GM23338 (cell line): ENCODE results near the gene SOWAHC. TPM values are rescaled to one million over a fixed set of nuclear protein-coding genes. Genes with fewer than 3 reads are reported as not detected.

Source experiments
- ATAC-seq: fragments of 200-7000 bp; cut with Tn5 transposase; 3 replicates; pipeline ENCODE4 v1.9.1; 2020
- DNase-seq: peaks from one replicate; pipeline ENCODE4 v3.0.0-alpha.2; 2015; ENCODE audit warnings: low spot score
- H2AFZ ChIP-seq: fragments of 200-600 bp; sonication (generic); 2 replicates; pipeline ENCODE4 v1.8.0; 2016; ENCODE audit warnings: antibody characterized with exemption, mild to moderate bottlenecking, moderate library complexity
- H3F3A ChIP-seq: fragments of 200-600 bp; sonication (generic); replicated peaks from 2 replicates; pipeline ENCODE4 v1.8.0; 2017; ENCODE audit warnings: antibody characterized with exemption, mixed run types, low read depth
- H3K27ac ChIP-seq: fragments of 200-600 bp; sonication (generic); 2 replicates; pipeline ENCODE4 v1.6.1; 2016; ENCODE audit warnings: low read depth
- H3K27me3 ChIP-seq: fragments of 200-600 bp; sonication (generic); 2 replicates; pipeline ENCODE4 v1.8.0; 2016; ENCODE audit warnings: mild to moderate bottlenecking, mixed run types, moderate library complexity; ENCODE audit not compliant: insufficient read depth
- H3K36me3 ChIP-seq: fragments of 200-600 bp; sonication (generic); 2 replicates; pipeline ENCODE4 v1.8.0; 2016; ENCODE audit warnings: mild to moderate bottlenecking; ENCODE audit not compliant: insufficient read depth
- H3K4me1 ChIP-seq: fragments of 200-600 bp; sonication (generic); 2 replicates; pipeline ENCODE4 v1.8.0; 2016; ENCODE audit warnings: mild to moderate bottlenecking, moderate library complexity; ENCODE audit not compliant: insufficient read depth
- H3K4me2 ChIP-seq: fragments of 200-600 bp; sonication (generic); 2 replicates; pipeline ENCODE4 v1.7.1; 2017; ENCODE audit warnings: mixed run types
- H3K4me3 ChIP-seq: fragments of 200-600 bp; sonication (generic); 2 replicates; pipeline ENCODE4 v1.6.1; 2016; ENCODE audit warnings: mixed run types
- H3K79me2 ChIP-seq: fragments of 200-600 bp; sonication (generic); replicated peaks from 2 replicates; pipeline ENCODE4 v1.8.0; 2017; ENCODE audit warnings: mild to moderate bottlenecking; ENCODE audit not compliant: insufficient read depth
- H3K9me2 ChIP-seq: fragments of 200-600 bp; sonication (generic); 2 replicates; pipeline ENCODE4 v1.8.0; 2017; ENCODE audit not compliant: insufficient read depth
- H4K20me1 ChIP-seq: fragments of 200-600 bp; sonication (generic); replicated peaks from 2 replicates; pipeline ENCODE4 v1.8.0; 2017; ENCODE audit warnings: mild to moderate bottlenecking; ENCODE audit not compliant: insufficient read depth
- H3K27ac Mint-ChIP-seq: 2 replicates; pipeline ENCODE4 v1.8.0; 2020; ENCODE audit warnings: inconsistent platforms, mild to moderate bottlenecking, moderate library complexity, mixed read lengths
- H3K27me3 Mint-ChIP-seq: 3 replicates; pipeline ENCODE4 v1.8.0; 2022; ENCODE audit warnings: low read depth, mild to moderate bottlenecking, moderate library complexity, mixed read lengths, inconsistent platforms; ENCODE audit not compliant: insufficient read depth, poor library complexity
- H3K36me3 Mint-ChIP-seq: 3 replicates; pipeline ENCODE4 v1.8.0; 2021; ENCODE audit warnings: low read depth, mild to moderate bottlenecking, inconsistent platforms, moderate library complexity, mixed read lengths
- H3K4me1 Mint-ChIP-seq: 3 replicates; pipeline ENCODE4 v1.8.0; 2020; ENCODE audit warnings: mild to moderate bottlenecking, inconsistent platforms, mixed read lengths
- H3K4me3 Mint-ChIP-seq: 3 replicates; pipeline ENCODE4 v1.8.0; 2021; ENCODE audit warnings: moderate library complexity, mild to moderate bottlenecking, inconsistent platforms, mixed read lengths
- H3K9me3 Mint-ChIP-seq: 3 replicates; pipeline ENCODE4 v1.8.0; 2020; ENCODE audit warnings: moderate library complexity, mild to moderate bottlenecking, inconsistent platforms, mixed read lengths
- EZH2 ChIP-seq: fragments of 200-600 bp; sonication (generic); IDR thresholded peaks from one replicate; pipeline ENCODE4 v1.8.0; 2017; ENCODE audit warnings: antibody characterized with exemption, mild to moderate bottlenecking, low read depth; ENCODE audit not compliant: unreplicated experiment
- EZH2phosphoT487 ChIP-seq: fragments of 200-600 bp; sonication (generic); IDR thresholded peaks from one replicate; pipeline ENCODE4 v1.8.1; 2018; ENCODE audit warnings: antibody characterized with exemption; ENCODE audit not compliant: unreplicated experiment
- JUNB ChIP-seq: IDR thresholded peaks from one replicate; pipeline ENCODE4 v1.6.1; 2016; ENCODE audit warnings: antibody characterized with exemption; ENCODE audit not compliant: unreplicated experiment
- NANOG ChIP-seq: IDR thresholded peaks from 2 replicates; pipeline ENCODE4 v1.6.1; 2016; ENCODE audit warnings: antibody characterized with exemption, borderline replicate concordance
- POLR2AphosphoS5 ChIP-seq: IDR thresholded peaks from 2 replicates; pipeline ENCODE4 v1.6.1; 2016; ENCODE audit warnings: antibody characterized with exemption, low read depth
- STAT1 ChIP-seq: IDR thresholded peaks from one replicate; pipeline ENCODE4 v1.6.1; 2016; ENCODE audit warnings: antibody characterized with exemption; ENCODE audit not compliant: unreplicated experiment
- ZNF114 ChIP-seq: fragments of 250-450 bp; sonication (Bioruptor Pico); IDR thresholded peaks from 2 replicates; pipeline ENCODE4 v1.5.0; 2020; ENCODE audit warnings: mild to moderate bottlenecking, moderate library complexity
- ZNF331 ChIP-seq: fragments of 250-450 bp; sonication (Bioruptor Pico); IDR thresholded peaks from 2 replicates; pipeline ENCODE4 v1.5.0; 2020; ENCODE audit warnings: low read depth, mild to moderate bottlenecking, moderate library complexity
- polyA plus RNA-seq: library from polyadenylated mRNA; unstranded; fragments of >200 nt; fragmentation: Nextera tagmentation; extraction: Ambion mirVana; gene quantifications from 2 replicates; pipeline ENCODE4 v1.2.1, GENCODE V29; 2016
- total RNA-seq: library from RNA; depleted of rRNA; stranded (reverse); fragments of >200 nt; shearing (Covaris generic); gene quantifications from 2 replicates; pipeline ENCODE4 v1.2.3, GENCODE V29; 2014
- TF ChIP-seq, protein P1 (sequence below): fragments of 250-450 bp; sonication (Bioruptor Pico); IDR thresholded peaks from 2 replicates; pipeline ENCODE4 v1.5.0; 2020; ENCODE audit warnings: mild to moderate bottlenecking, moderate library complexity

Gene SOWAHC
- total and polyA plus RNA-seq, 2 experiments from 2014 or later = 7.4 to 26.3 TPM

DNA sequence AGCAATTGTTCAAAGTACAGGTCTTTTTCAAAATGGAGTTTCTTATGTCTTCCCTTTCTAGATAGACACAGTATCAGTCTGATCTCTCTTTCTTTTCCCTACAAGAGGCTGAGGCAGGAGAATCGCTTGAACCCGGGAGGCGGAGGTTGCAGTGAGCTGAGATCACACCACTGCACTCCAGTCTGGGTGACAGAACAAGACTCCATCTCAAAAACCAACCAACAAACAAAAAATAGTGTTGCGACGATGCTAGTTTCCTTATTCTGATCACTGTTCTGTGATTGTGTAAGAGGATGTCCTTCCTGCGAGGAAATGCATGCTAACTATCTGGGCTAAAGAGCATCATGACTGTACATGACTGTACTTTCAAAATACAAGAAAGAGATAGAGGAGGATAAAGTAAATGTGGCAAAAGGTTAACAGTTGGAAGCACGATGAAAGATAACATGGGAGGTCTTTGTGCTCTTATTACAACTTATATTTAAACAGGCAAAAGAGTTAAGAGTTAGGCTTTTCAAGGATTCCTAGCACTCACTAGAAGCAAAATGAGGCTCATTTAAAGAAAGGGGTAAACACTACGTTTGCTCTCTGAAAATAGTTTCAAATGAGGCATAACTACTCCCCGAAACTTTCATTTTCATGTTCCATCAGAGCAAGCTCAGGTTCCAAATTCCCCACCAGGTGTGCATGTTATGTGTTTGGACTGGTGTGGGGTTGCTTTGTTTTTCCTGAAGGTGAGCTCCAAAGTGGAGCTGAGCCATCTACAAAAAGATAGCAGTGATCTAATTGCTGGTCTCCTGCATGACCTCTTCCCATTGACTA, 23.8 kb downstream of the SOWAHC start (continued):
- TF ChIP-seq EZH2 = no peak
- TF ChIP-seq, protein P1, sequence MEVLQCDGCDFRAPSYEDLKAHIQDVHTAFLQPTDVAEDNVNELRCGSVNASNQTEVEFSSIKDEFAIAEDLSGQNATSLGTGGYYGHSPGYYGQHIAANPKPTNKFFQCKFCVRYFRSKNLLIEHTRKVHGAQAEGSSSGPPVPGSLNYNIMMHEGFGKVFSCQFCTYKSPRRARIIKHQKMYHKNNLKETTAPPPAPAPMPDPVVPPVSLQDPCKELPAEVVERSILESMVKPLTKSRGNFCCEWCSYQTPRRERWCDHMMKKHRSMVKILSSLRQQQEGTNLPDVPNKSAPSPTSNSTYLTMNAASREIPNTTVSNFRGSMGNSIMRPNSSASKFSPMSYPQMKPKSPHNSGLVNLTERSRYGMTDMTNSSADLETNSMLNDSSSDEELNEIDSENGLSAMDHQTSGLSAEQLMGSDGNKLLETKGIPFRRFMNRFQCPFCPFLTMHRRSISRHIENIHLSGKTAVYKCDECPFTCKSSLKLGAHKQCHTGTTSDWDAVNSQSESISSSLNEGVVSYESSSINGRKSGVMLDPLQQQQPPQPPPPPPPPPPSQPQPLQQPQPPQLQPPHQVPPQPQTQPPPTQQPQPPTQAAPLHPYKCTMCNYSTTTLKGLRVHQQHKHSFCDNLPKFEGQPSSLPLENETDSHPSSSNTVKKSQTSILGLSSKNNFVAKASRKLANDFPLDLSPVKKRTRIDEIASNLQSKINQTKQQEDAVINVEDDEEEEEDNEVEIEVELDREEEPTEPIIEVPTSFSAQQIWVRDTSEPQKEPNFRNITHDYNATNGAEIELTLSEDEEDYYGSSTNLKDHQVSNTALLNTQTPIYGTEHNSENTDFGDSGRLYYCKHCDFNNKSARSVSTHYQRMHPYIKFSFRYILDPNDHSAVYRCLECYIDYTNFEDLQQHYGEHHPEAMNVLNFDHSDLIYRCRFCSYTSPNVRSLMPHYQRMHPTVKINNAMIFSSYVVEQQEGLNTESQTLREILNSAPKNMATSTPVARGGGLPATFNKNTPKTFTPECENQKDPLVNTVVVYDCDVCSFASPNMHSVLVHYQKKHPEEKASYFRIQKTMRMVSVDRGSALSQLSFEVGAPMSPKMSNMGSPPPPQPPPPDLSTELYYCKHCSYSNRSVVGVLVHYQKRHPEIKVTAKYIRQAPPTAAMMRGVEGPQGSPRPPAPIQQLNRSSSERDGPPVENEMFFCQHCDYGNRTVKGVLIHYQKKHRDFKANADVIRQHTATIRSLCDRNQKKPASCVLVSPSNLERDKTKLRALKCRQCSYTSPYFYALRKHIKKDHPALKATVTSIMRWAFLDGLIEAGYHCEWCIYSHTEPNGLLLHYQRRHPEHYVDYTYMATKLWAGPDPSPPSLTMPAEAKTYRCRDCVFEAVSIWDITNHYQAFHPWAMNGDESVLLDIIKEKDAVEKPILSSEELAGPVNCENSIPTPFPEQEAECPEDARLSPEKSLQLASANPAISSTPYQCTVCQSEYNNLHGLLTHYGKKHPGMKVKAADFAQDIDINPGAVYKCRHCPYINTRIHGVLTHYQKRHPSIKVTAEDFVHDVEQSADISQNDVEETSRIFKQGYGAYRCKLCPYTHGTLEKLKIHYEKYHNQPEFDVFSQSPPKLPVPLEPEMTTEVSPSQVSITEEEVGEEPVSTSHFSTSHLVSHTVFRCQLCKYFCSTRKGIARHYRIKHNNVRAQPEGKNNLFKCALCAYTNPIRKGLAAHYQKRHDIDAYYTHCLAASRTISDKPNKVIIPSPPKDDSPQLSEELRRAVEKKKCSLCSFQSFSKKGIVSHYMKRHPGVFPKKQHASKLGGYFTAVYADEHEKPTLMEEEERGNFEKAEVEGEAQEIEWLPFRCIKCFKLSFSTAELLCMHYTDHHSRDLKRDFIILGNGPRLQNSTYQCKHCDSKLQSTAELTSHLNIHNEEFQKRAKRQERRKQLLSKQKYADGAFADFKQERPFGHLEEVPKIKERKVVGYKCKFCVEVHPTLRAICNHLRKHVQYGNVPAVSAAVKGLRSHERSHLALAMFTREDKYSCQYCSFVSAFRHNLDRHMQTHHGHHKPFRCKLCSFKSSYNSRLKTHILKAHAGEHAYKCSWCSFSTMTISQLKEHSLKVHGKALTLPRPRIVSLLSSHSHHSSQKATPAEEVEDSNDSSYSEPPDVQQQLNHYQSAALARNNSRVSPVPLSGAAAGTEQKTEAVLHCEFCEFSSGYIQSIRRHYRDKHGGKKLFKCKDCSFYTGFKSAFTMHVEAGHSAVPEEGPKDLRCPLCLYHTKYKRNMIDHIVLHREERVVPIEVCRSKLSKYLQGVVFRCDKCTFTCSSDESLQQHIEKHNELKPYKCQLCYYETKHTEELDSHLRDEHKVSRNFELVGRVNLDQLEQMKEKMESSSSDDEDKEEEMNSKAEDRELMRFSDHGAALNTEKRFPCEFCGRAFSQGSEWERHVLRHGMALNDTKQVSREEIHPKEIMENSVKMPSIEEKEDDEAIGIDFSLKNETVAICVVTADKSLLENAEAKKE (CRISPR knock-in tag) = no peak

DNA sequence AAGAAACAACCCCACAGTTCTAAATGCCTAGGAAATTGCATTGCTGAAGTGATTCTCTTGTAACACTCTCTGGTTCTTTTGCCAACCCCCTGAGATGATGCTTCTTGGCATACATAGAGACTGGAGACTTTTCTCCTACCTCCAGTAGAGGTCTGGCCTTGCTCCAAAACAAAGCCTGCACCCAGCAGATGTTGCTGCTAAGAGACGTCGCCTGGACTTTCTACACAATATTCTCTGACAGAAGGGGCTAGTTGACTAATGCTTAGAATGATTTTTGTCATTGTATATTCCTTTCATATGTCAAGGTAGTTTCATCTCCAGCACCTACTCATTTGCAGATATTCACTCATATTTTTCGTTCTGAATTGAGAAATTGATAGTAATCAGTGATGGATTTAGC, 24.6 kb downstream of the SOWAHC start:
- Histone ChIP-seq H3K4me2 (no peak overlapping the region), H3K9me2 (no peaks in the 10 kb centered on the region), H3K4me1 (no peaks in the 10 kb centered on the region), H3K79me2 (no peaks in the 10 kb centered on the region), H3K27me3 (no peaks in the 10 kb centered on the region), H3K27ac (no peak overlapping the region), H3K4me3 (no peak overlapping the region), H2AFZ (no peak overlapping the region), H3F3A (no peaks in the 10 kb centered on the region), H3K36me3 (no peaks in the 10 kb centered on the region), H4K20me1 (no peaks in the 10 kb centered on the region)
- no peak overlapping the region for H3K4me3 Mint-ChIP-seq
- no peaks in the 10 kb centered on the region for H3K9me3 Mint-ChIP-seq
- no peak overlapping the region for H3K27ac Mint-ChIP-seq
- no peaks in the 10 kb centered on the region for H3K36me3 Mint-ChIP-seq
- DNase-seq = no peak
- peaks cover 2% of the 10 kb centered on the region; the same call in 1 of the 3 replicates for H3K4me1 Mint-ChIP-seq
- H3K27me3 Mint-ChIP-seq = no peaks in the 10 kb centered on the region
- ATAC-seq = no peak
- TF ChIP-seq EZH2phosphoT487 (no peak), ZNF114 (CRISPR knock-in tag) (no peak), STAT1 (no peak), EZH2 (no peak), JUNB (no peak), POLR2AphosphoS5 (no peak), ZNF331 (no peak), NANOG (no peak)
- TF ChIP-seq, protein P1 (CRISPR knock-in tag) = no peak
